ENCODE data around the gene PRKAR1B. TPM values are rescaled to one million over a fixed set of nuclear protein-coding genes. Genes with fewer than 3 reads are reported as not detected.

PRKAR1B gene
- total RNA-seq, 2 experiments from 2014 or later = 15.5 to 15.8 TPM

GRCh38 chr7:543501-544337, 183.4 kb downstream of the PRKAR1B start:
- Mint-ChIP-seq H3K27me3 (ENCODE audit: low read depth) (no peaks in the 10 kb centered on the region), H3K27ac (no peak overlapping the region), H3K4me1 (ENCODE audit: low read depth) (no peaks in the 10 kb centered on the region), H3K9me3 (peaks cover 10% of the 10 kb centered on the region), H3K36me3 (ENCODE audit: low read depth) (peaks cover 5% of the 10 kb centered on the region), H3K4me3 (no peak overlapping the region)
- DNase-seq = no peak
- intact Hi-C loops (cut with micrococcal nuclease) = no loop called here
- CTCF ChIA-PET = no interaction called here

- no peak for DNase-seq
- peaks cover 10% of the 10 kb centered on the region for H3K9me3 Mint-ChIP-seq
- CTCF ChIA-PET = no interaction called here
- intact Hi-C loops (cut with micrococcal nuclease) = no loop called here
- no peak overlapping the region for H3K4me3 Mint-ChIP-seq
- H3K27ac Mint-ChIP-seq = no peak overlapping the region
- H3K36me3 Mint-ChIP-seq (ENCODE audit: low read depth) = peaks cover 3% of the 10 kb centered on the region
- H3K27me3 Mint-ChIP-seq (ENCODE audit: low read depth) = no peaks in the 10 kb centered on the region
- H3K4me1 Mint-ChIP-seq (ENCODE audit: low read depth) = no peaks in the 10 kb centered on the region
These were observed 184.2 kb downstream of the PRKAR1B start for GRCh38 chr7:542713-543500.

GRCh38 chr7:542131-542712, 184.9 kb downstream of the PRKAR1B start:
- H3K27me3 Mint-ChIP-seq (ENCODE audit: low read depth) = no peaks in the 10 kb centered on the region
- no peaks in the 10 kb centered on the region for H3K4me1 Mint-ChIP-seq (ENCODE audit: low read depth)
- peaks cover 10% of the 10 kb centered on the region for H3K9me3 Mint-ChIP-seq
- no peak for DNase-seq
- no peak overlapping the region for H3K27ac Mint-ChIP-seq
- intact Hi-C loops (cut with micrococcal nuclease) = no loop called here
- no peak overlapping the region for H3K4me3 Mint-ChIP-seq
- CTCF ChIA-PET = no interaction called here
- peaks cover 3% of the 10 kb centered on the region for H3K36me3 Mint-ChIP-seq (ENCODE audit: low read depth)

GRCh38 chr7:541661-542060, 185.4 kb downstream of the PRKAR1B start:
- Mint-ChIP-seq H3K4me1 (ENCODE audit: low read depth) (no peaks in the 10 kb centered on the region), H3K4me3 (no peak overlapping the region), H3K27ac (no peak overlapping the region), H3K36me3 (ENCODE audit: low read depth) (peaks cover under 1% of the 10 kb centered on the region), H3K9me3 (peaks cover 10% of the 10 kb centered on the region), H3K27me3 (ENCODE audit: low read depth) (no peaks in the 10 kb centered on the region)
- intact Hi-C loops (cut with micrococcal nuclease) = no loop called here
- DNase-seq = no peak
- CTCF ChIA-PET = no interaction called here

- intact Hi-C loops (cut with micrococcal nuclease) = no loop called here
- Mint-ChIP-seq H3K27ac (no peak overlapping the region), H3K4me3 (no peak overlapping the region), H3K36me3 (ENCODE audit: low read depth) (no peaks in the 10 kb centered on the region), H3K27me3 (ENCODE audit: low read depth) (no peaks in the 10 kb centered on the region), H3K4me1 (ENCODE audit: low read depth) (no peaks in the 10 kb centered on the region), H3K9me3 (peaks cover 10% of the 10 kb centered on the region)
- CTCF ChIA-PET = no interaction called here
- DNase-seq = no peak
These were observed 186.1 kb downstream of the PRKAR1B start for GRCh38 chr7:540997-541396.

- CTCF ChIA-PET = no interaction called here
- no peak for DNase-seq
- Mint-ChIP-seq H3K9me3 (peaks cover 9% of the 10 kb centered on the region), H3K4me3 (no peak overlapping the region), H3K4me1 (ENCODE audit: low read depth) (no peaks in the 10 kb centered on the region), H3K27ac (no peak overlapping the region), H3K27me3 (ENCODE audit: low read depth) (no peaks in the 10 kb centered on the region), H3K36me3 (ENCODE audit: low read depth) (no peaks in the 10 kb centered on the region)
- intact Hi-C loops (cut with micrococcal nuclease) = no loop called here
These were observed 186.5 kb downstream of the PRKAR1B start for GRCh38 chr7:540579-540978.

- intact Hi-C loops (cut with micrococcal nuclease) = no loop called here
- Mint-ChIP-seq H3K4me1 (ENCODE audit: low read depth) (no peaks in the 10 kb centered on the region), H3K9me3 (peaks cover 4% of the 10 kb centered on the region), H3K4me3 (no peak overlapping the region), H3K27ac (no peak overlapping the region), H3K36me3 (ENCODE audit: low read depth) (no peaks in the 10 kb centered on the region), H3K27me3 (ENCODE audit: low read depth) (no peaks in the 10 kb centered on the region)
- CTCF ChIA-PET = no interaction called here
- no peak for DNase-seq
These were observed 187.2 kb downstream of the PRKAR1B start for GRCh38 chr7:539731-540411.

- Mint-ChIP-seq H3K27ac (no peak overlapping the region), H3K36me3 (ENCODE audit: low read depth) (no peaks in the 10 kb centered on the region), H3K4me1 (ENCODE audit: low read depth) (no peaks in the 10 kb centered on the region), H3K4me3 (no peak overlapping the region), H3K9me3 (peaks cover 4% of the 10 kb centered on the region), H3K27me3 (ENCODE audit: low read depth) (no peaks in the 10 kb centered on the region)
- CTCF ChIA-PET = no interaction called here
- intact Hi-C loops (cut with micrococcal nuclease) = no loop called here
- DNase-seq = no peak
These were observed 188.1 kb downstream of the PRKAR1B start for GRCh38 chr7:538764-539685.

GRCh38 chr7:537911-538634, 189.0 kb downstream of the PRKAR1B start:
- H3K4me1 Mint-ChIP-seq (ENCODE audit: low read depth) = no peaks in the 10 kb centered on the region
- H3K27me3 Mint-ChIP-seq (ENCODE audit: low read depth) = no peaks in the 10 kb centered on the region
- CTCF ChIA-PET = no interaction called here
- intact Hi-C loops (cut with micrococcal nuclease) = no loop called here
- no peak overlapping the region for H3K27ac Mint-ChIP-seq
- H3K9me3 Mint-ChIP-seq = peaks cover 4% of the 10 kb centered on the region
- H3K36me3 Mint-ChIP-seq (ENCODE audit: low read depth) = no peaks in the 10 kb centered on the region
- no peak overlapping the region for H3K4me3 Mint-ChIP-seq
- no peak for DNase-seq

GRCh38 chr7:536231-536630, 190.8 kb downstream of the PRKAR1B start:
- peaks cover 1% of the 10 kb centered on the region for H3K4me1 Mint-ChIP-seq (ENCODE audit: low read depth)
- no peaks in the 10 kb centered on the region for H3K36me3 Mint-ChIP-seq (ENCODE audit: low read depth)
- DNase-seq = no peak
- H3K27me3 Mint-ChIP-seq (ENCODE audit: low read depth) = no peaks in the 10 kb centered on the region
- no peak overlapping the region for H3K4me3 Mint-ChIP-seq
- intact Hi-C loops (cut with micrococcal nuclease) = no loop called here
- peaks cover 4% of the 10 kb centered on the region for H3K9me3 Mint-ChIP-seq
- CTCF ChIA-PET = no interaction called here
- H3K27ac Mint-ChIP-seq = no peak overlapping the region

GRCh38 chr7:534959-535358, 192.1 kb downstream of the PRKAR1B start:
- no peak overlapping the region for H3K4me3 Mint-ChIP-seq
- peaks cover 2% of the 10 kb centered on the region for H3K4me1 Mint-ChIP-seq (ENCODE audit: low read depth)
- peaks cover 3% of the 10 kb centered on the region for H3K27me3 Mint-ChIP-seq (ENCODE audit: low read depth)
- CTCF ChIA-PET = no interaction called here
- H3K36me3 Mint-ChIP-seq (ENCODE audit: low read depth) = no peaks in the 10 kb centered on the region
- intact Hi-C loops (cut with micrococcal nuclease) = no loop called here
- H3K27ac Mint-ChIP-seq = no peak overlapping the region
- DNase-seq = no peak
- no peaks in the 10 kb centered on the region for H3K9me3 Mint-ChIP-seq

All from activated naive CD4-positive, alpha-beta T cell treated with anti-CD3 and anti-CD28 coated beads for 36 hours (primary cell).